CD14-positive monocyte (primary cell): ENCODE results near the gene AP3D1. TPM values are rescaled to one million over a fixed set of nuclear protein-coding genes. Genes with fewer than 3 reads are reported as not detected.

Experiments used
- DNase-seq, 3 donors: peaks; one replicate each; pipeline ENCODE4 v3.0.0-alpha.2; 2011 to 2022
- H2AFZ ChIP-seq: 2 replicates; pipeline ENCODE4 v1.6.0; 2012; ENCODE audit warnings: mild to moderate bottlenecking, low read depth, low read length, inconsistent platforms; ENCODE audit not compliant: insufficient read depth, poor library complexity, severe bottlenecking
- H3K27ac ChIP-seq, 2 donors: 1 replicate in 1 of 2; 2 replicates in 1 of 2; pipeline ENCODE4 v1.5.1; 2012 to 2013; ENCODE audit warnings: low read length in 2 of 2, control low read depth in 1 of 2, inconsistent platforms in 1 of 2, low read depth in 1 of 2, mild to moderate bottlenecking in 1 of 2
- H3K27me3 ChIP-seq, 2 donors: one replicate each; pipeline versions ENCODE4 v1.6.0 to v1.6.1; 2011 to 2013; ENCODE audit warnings: low read length in 2 of 2; ENCODE audit not compliant: control insufficient read depth in 2 of 2, insufficient read depth in 2 of 2
- H3K36me3 ChIP-seq, 2 donors: replicated peaks in 1 of 2; 1 replicate in 1 of 2; 2 replicates in 1 of 2; pipeline versions ENCODE4 v1.5.1 to v1.6.1; 2012 to 2013; ENCODE audit warnings: low read length in 2 of 2, control low read depth in 1 of 2, inconsistent platforms in 1 of 2, mild to moderate bottlenecking in 1 of 2; ENCODE audit not compliant: insufficient read depth in 2 of 2, control insufficient read depth in 1 of 2
- H3K4me1 ChIP-seq, 2 donors: 1 replicate in 1 of 2; 2 replicates in 1 of 2; pipeline versions ENCODE4 v1.5.1 to v1.6.1; 2012 to 2013; ENCODE audit warnings: low read length in 2 of 2, control low read depth in 1 of 2, inconsistent platforms in 1 of 2, mild to moderate bottlenecking in 1 of 2, moderate library complexity in 1 of 2; ENCODE audit not compliant: insufficient read depth in 2 of 2, control insufficient read depth in 1 of 2
- H3K4me2 ChIP-seq: replicated peaks from 2 replicates; pipeline ENCODE3; 2012; ENCODE audit warnings: low read length, moderate library complexity, mild to moderate bottlenecking; ENCODE audit not compliant: poor library complexity, severe bottlenecking; ENCODE audit errors: extremely low read depth
- H3K4me3 ChIP-seq, 3 experiments: fragments of 200-600 bp in 1 of 3; sonication (generic) in 1 of 3; replicated peaks in 1 of 3; 1 replicate in 2 of 3; 2 replicates in 1 of 3; pipeline ENCODE4 v1.5.1; 2011 to 2013; ENCODE audit warnings: low read length in 3 of 3, mild to moderate bottlenecking in 3 of 3, control low read depth in 2 of 3, low read depth in 2 of 3, inconsistent platforms in 1 of 3, moderate library complexity in 1 of 3
- H3K79me2 ChIP-seq: 2 replicates; pipeline ENCODE4 v1.6.0; 2012; ENCODE audit warnings: mild to moderate bottlenecking, control low read depth, inconsistent platforms, low read length, moderate library complexity; ENCODE audit not compliant: insufficient read depth
- H3K9ac ChIP-seq: 2 replicates; pipeline ENCODE4 v1.6.0; 2017; ENCODE audit warnings: low read length, mild to moderate bottlenecking; ENCODE audit not compliant: insufficient read depth, poor library complexity, severe bottlenecking
- H3K9me3 ChIP-seq, 2 donors: replicated peaks in 1 of 2; 1 replicate in 1 of 2; 2 replicates in 1 of 2; pipeline versions ENCODE4 v1.5.1 to v1.6.1; 2012 to 2013; ENCODE audit warnings: low read length in 2 of 2, control low read depth in 1 of 2; ENCODE audit not compliant: control insufficient read depth in 1 of 2, insufficient read depth in 1 of 2
- H4K20me1 ChIP-seq: 2 replicates; pipeline ENCODE4 v1.6.0; 2012; ENCODE audit warnings: mild to moderate bottlenecking, low read length, control low read depth, moderate library complexity; ENCODE audit not compliant: insufficient read depth
- H3K27ac Mint-ChIP-seq, 7 donors: one replicate each; pipeline ENCODE4 v1.8.0; 2020; ENCODE audit warnings: mild to moderate bottlenecking in 7 of 7, mixed read lengths in 7 of 7, moderate library complexity in 6 of 7, inconsistent platforms in 2 of 7
- H3K27me3 Mint-ChIP-seq, 3 donors: one replicate each; pipeline ENCODE4 v1.8.0; 2021 to 2022; ENCODE audit warnings: low read depth in 3 of 3, mild to moderate bottlenecking in 3 of 3, mixed read lengths in 3 of 3, moderate library complexity in 3 of 3, inconsistent platforms in 1 of 3
- H3K36me3 Mint-ChIP-seq, 2 donors: one replicate each; pipeline ENCODE4 v1.8.0; 2020; ENCODE audit warnings: mixed read lengths in 2 of 2, inconsistent platforms in 1 of 2, mild to moderate bottlenecking in 1 of 2
- H3K4me1 Mint-ChIP-seq: one replicate; pipeline ENCODE4 v1.8.0; 2020; ENCODE audit warnings: mild to moderate bottlenecking, mixed read lengths
- H3K4me3 Mint-ChIP-seq, 2 donors: one replicate each; pipeline ENCODE4 v1.8.0; 2020; ENCODE audit warnings: mild to moderate bottlenecking in 2 of 2, mixed read lengths in 2 of 2, moderate library complexity in 1 of 2
- H3K9me3 Mint-ChIP-seq, 7 donors: one replicate each; pipeline ENCODE4 v1.8.0; 2020 to 2022; ENCODE audit warnings: mixed read lengths in 7 of 7, mild to moderate bottlenecking in 6 of 7, moderate library complexity in 6 of 7, inconsistent platforms in 2 of 7
- CTCF ChIP-seq: fragments of 200-600 bp; IDR thresholded peaks from one replicate; pipeline ENCODE4 v1.8.0; 2022; ENCODE audit warnings: antibody characterized with exemption, mild to moderate bottlenecking
- WGBS: methylation state at CpG from one replicate; pipeline ENCODE4 v1.1.5; 2013; ENCODE audit warnings: missing lambda C conversion rate; ENCODE audit not compliant: insufficient coverage; 5-methylcytosine and 5-hydroxymethylcytosine counted together
- intact Hi-C, 2 donors: fragments of 100-400 bp; cut with micrococcal nuclease; formaldehyde crosslinking; loops; one replicate each; pipeline versions ENCODE4 v1.15.0 to v1.15.1; 2023
- polyA plus RNA-seq, 3 donors: library from polyadenylated mRNA; depleted of rRNA in 1 of 3; unstranded in 2 of 3; stranded (reverse) in 1 of 3; fragments of 300-500 nt in 2 of 3; fragments of >200 nt in 1 of 3; fragmentation: Illumina TruSeq in 2 of 3; gene quantifications; 1 replicate in 2 of 3; 2 replicates in 1 of 3; pipeline ENCODE4 v1.2.3, GENCODE V29; 2012 to 2021

The AP3D1 gene
- polyA plus RNA-seq, 3 donors = 9.6 to 105 (median 12.4) TPM

DNA sequence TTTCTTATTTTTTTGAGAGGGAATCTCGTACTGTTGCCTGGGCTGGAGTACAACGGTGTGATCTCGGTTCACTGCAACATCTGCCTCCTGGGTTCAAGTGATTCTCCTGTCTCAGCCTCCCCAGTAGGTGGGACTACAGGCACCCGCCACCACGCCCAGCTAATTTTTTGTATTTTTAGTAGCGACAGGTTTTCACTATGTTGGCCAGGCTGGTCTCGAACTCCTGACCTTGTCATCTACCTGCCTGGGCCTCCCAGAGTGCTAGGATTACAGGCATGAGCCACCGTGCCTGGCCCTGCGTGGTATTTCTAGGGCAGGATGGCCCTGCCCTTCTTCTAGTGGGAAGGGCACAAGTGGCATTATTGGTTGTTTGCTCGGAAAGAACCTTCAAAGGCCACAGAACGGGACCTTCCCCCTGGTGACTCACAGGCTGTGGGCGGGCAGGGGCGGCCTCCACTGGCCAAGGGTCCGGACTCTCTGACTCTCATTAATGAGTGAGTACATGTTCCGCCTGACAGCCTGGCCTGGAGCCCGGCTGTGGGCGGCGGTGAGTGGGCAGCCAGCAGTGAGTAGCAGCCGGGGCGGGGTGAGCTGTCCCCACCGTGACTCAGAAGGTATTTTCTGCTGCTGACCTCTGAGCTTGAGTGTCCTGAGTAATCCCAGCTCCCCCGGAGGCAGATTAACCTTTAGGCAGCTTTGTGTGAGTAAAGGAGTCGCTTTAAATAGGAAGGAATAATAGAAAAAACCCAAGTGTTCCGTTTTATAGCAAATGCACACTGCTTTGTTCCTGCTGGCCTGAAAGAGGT is 17.5 kb upstream of the AP3D1 start:
- peak overlapping the region; percentile 99 for H3K27ac ChIP-seq
- Mint-ChIP-seq H3K4me3 (peak overlapping the region; percentile 75 to 83), H3K27me3 (peaks cover 0 to 3% (median 0%) of the 10 kb centered on the region in 3 donors), H3K27ac (peak overlapping the region; percentile 99 to 100 (median 100)), H3K4me1 (peaks cover 61% of the 10 kb centered on the region), H3K9me3 (peaks cover 0 to 2% (median 0%) of the 10 kb centered on the region in 7 donors), H3K36me3 (peaks cover 18 to 30% of the 10 kb centered on the region in 2 donors)
- peak overlapping the region; percentile 71 for H3K4me2 ChIP-seq
- intact Hi-C loops = loop anchor here in 1 of 2 donors (5.0 kb wide), 1 partner anchor 77 kb away; no protein-coding TSS in a partner anchor
- H3K9ac ChIP-seq = peak overlapping the region; percentile 94
- no peaks in the 10 kb centered on the region for H3K27me3 ChIP-seq
- H3K36me3 ChIP-seq = peaks cover 3 to 15% of the 10 kb centered on the region in 2 donors
- peak; percentile 99 to 100 (median 99) for DNase-seq
- no peaks in the 10 kb centered on the region for H3K9me3 ChIP-seq
- no peak for TF ChIP-seq CTCF
- peaks cover 89% of the 10 kb centered on the region for H3K79me2 ChIP-seq
- peaks cover 69% of the 10 kb centered on the region for H4K20me1 ChIP-seq
- H3K4me1 ChIP-seq = peaks cover 45 to 51% of the 10 kb centered on the region in 2 donors
- no peak overlapping the region for H2AFZ ChIP-seq
- H3K4me3 ChIP-seq = peak overlapping the region; percentile 4 to 70 (median 31)
- WGBS = under 1% methylated on average over 21 of the region's 24 CpGs

GRCh38 chr19:2167896-2168618 is 16.7 kb upstream of the AP3D1 start:
- peak; percentile 96 to 99 (median 97) for DNase-seq
- peaks cover 85% of the 10 kb centered on the region for H3K79me2 ChIP-seq
- peaks cover 49 to 54% of the 10 kb centered on the region in 2 donors for H3K4me1 ChIP-seq
- no peak for TF ChIP-seq CTCF
- peak overlapping the region; percentile 68 for H3K4me2 ChIP-seq
- H3K27me3 ChIP-seq = no peaks in the 10 kb centered on the region
- no peak overlapping the region for H2AFZ ChIP-seq
- H3K4me3 ChIP-seq = peak overlapping the region; percentile 4 to 54 (median 31)
- H4K20me1 ChIP-seq = peaks cover 61% of the 10 kb centered on the region
- WGBS = 33% methylated on average over 10 of the region's 16 CpGs
- peak overlapping the region; percentile 94 for H3K9ac ChIP-seq
- intact Hi-C loops = loop anchor here in 1 of 2 donors (5.0 kb wide), 1 partner anchor 76 kb away; no protein-coding TSS in a partner anchor
- peaks cover 0 to 8% of the 10 kb centered on the region in 2 donors for H3K36me3 ChIP-seq
- Mint-ChIP-seq H3K9me3 (peaks cover 0 to 2% (median 0%) of the 10 kb centered on the region in 7 donors), H3K27me3 (peaks cover 0 to 3% (median 0%) of the 10 kb centered on the region in 3 donors), H3K4me3 (peak overlapping the region; percentile 75 to 83), H3K4me1 (peaks cover 63% of the 10 kb centered on the region), H3K36me3 (peaks cover 16 to 23% of the 10 kb centered on the region in 2 donors), H3K27ac (peak overlapping the region; percentile 99 to 100 (median 100))
- peak overlapping the region; percentile 99 for H3K27ac ChIP-seq
- no peaks in the 10 kb centered on the region for H3K9me3 ChIP-seq
